GM18519 (cell line): Measurements from ENCODE around the gene NLRP11.
"Not testable (repeated sequence)": the region's sequence is repeated elsewhere in the genome, so short reads cannot be mapped to it uniquely, and the experiment has no call there.

ENCODE experiments used
- ATAC-seq: cut with Tn5 transposase; IDR thresholded peaks from one replicate; pipeline ENCODE4 v1.9.1; 2021; ENCODE audit warnings: mild to moderate bottlenecking, moderate library complexity; ENCODE audit not compliant: unreplicated experiment, low FRiP score

NLRP11 gene

GRCh38 chr19:55781112-55781511, 50.7 kb downstream of the NLRP11 start:
- ATAC-seq: no peak

- no peak for ATAC-seq
Measured at GRCh38 chr19:55778331-55778730, 53.5 kb downstream of the NLRP11 start.

GRCh38 chr19:55777528-55777927, 54.3 kb downstream of the NLRP11 start:
- ATAC-seq: no peak

GRCh38 chr19:55769632-55770031, 62.2 kb downstream of the NLRP11 start:
- ATAC-seq: not testable (repeated sequence)

GRCh38 chr19:55768818-55769217, 63.0 kb downstream of the NLRP11 start, which contains the start of gene RFPL4AL1:
TSS of gene RFPL4AL1 (plus strand) at chr19:55769118. CDS start at chr19:55771805, 2,687 bp downstream.
- ATAC-seq: not testable (repeated sequence)

- ATAC-seq: no peak
Measured at GRCh38 chr19:55766466-55766865, 65.3 kb downstream of the NLRP11 start.

GRCh38 chr19:55758797-55759196, 73.0 kb downstream of the NLRP11 start, which contains the start of gene RFPL4A:
TSS of gene RFPL4A (plus strand) at chr19:55759097. CDS start at chr19:55761801, 2,704 bp downstream.
- not testable (repeated sequence) for ATAC-seq

GRCh38 chr19:55756808-55757207, 75.0 kb downstream of the NLRP11 start:
- not testable (repeated sequence) for ATAC-seq

GRCh38 chr19:55753401-55753800, 78.4 kb downstream of the NLRP11 start:
- no peak for ATAC-seq

- no peak for ATAC-seq
Measured at GRCh38 chr19:55750715-55751114, 81.1 kb downstream of the NLRP11 start.

GRCh38 chr19:55738302-55738701, 93.5 kb downstream of the NLRP11 start, which contains the start of gene NLRP9:
TSS of gene NLRP9 (minus strand) at chr19:55738402. CDS start at chr19:55738374, 28 bp downstream.
- ATAC-seq: no peak
